Spleen (tissue), 7 donors: Measurements from ENCODE around the gene LMAN1.

Source experiments
- CTCF ChIP-seq, 11 experiments: fragments of 200-600 bp in 7 of 11; fragments of 450-650 bp in 4 of 11; sonication (generic) in 4 of 11; IDR thresholded peaks in 8 of 11; conservative IDR thresholded peaks in 3 of 11; 1 replicate in 7 of 11; 2 replicates in 4 of 11; pipeline versions ENCODE4 v1.4.0 to v1.8.0; 2016 to 2021; ENCODE audit warnings: antibody characterized with exemption in 11 of 11, inconsistent platforms in 4 of 11, mild to moderate bottlenecking in 1 of 11
- POLR2A ChIP-seq, 3 donors: fragments of 450-650 bp; IDR thresholded peaks; one replicate each; pipeline ENCODE4 v1.5.1; 2017; ENCODE audit warnings: antibody characterized with exemption in 3 of 3, mild to moderate bottlenecking in 1 of 3
- POLR2AphosphoS5 ChIP-seq, 3 donors: sonication (generic); formaldehyde crosslinking; IDR thresholded peaks; one replicate each; pipeline ENCODE4 v1.5.1; 2017; ENCODE audit warnings: antibody characterized with exemption in 3 of 3
- donor health status: DM: no; HTN: no; CAD: no; lungs with moderate emphysema.
- donor health status: DM: no; HTN: no; CAD: no.
- donor health status: DM: no; HTN: no; CAD: no.

- TF ChIP-seq POLR2A (IDR thresholded peaks at IDR 0.05) = no peak
- TF ChIP-seq CTCF (IDR thresholded peaks at IDR 0.05 in 8 of 11, conservative IDR thresholded peaks at IDR 0.05 in 3 of 11) = no peak
- TF ChIP-seq POLR2AphosphoS5 (IDR thresholded peaks at IDR 0.05) = no peak
These were observed 499 bp upstream of the LMAN1 start for GRCh38 chr18:59359576-59359952.
